ENCODE data around the gene MYBL2.

The MYBL2 gene

DNA sequence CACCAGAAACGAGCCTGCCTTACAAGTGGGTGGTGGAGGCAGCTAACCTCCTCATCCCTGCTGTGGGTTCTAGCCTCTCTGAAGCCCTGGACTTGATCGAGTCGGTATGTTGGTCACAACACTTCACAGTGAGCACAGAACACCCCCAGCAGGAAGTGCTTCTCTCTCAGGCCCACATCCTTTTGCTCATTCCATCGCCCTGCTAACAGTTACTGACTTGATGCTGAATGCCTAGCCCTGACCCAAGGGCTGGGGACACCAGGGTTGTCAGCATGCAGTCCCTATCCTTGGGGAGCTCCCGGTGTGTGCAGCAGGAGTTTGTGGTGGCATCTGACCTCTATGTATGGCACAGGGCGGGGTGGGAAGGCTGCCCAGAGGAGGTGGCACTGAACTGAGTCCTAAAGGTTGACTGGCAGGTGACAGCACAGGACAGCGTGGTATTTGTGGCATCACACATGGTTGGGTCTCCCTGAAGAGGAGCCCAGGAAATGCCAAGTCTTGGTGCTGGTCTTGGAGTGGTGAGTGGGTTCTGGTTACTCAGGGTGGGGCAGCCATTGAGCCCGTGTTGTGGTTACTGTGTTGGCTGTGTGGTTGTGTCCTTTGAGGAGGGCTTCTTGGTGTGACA is 33.1 kb downstream of the MYBL2 start:
- no peak overlapping the region for H3K4me3 ChIP-seq (replicated peaks in 1 of 2; ENCODE audit: low read depth in 2 of 2, low read length in 2 of 2)
- TF ChIP-seq, protein P1, sequence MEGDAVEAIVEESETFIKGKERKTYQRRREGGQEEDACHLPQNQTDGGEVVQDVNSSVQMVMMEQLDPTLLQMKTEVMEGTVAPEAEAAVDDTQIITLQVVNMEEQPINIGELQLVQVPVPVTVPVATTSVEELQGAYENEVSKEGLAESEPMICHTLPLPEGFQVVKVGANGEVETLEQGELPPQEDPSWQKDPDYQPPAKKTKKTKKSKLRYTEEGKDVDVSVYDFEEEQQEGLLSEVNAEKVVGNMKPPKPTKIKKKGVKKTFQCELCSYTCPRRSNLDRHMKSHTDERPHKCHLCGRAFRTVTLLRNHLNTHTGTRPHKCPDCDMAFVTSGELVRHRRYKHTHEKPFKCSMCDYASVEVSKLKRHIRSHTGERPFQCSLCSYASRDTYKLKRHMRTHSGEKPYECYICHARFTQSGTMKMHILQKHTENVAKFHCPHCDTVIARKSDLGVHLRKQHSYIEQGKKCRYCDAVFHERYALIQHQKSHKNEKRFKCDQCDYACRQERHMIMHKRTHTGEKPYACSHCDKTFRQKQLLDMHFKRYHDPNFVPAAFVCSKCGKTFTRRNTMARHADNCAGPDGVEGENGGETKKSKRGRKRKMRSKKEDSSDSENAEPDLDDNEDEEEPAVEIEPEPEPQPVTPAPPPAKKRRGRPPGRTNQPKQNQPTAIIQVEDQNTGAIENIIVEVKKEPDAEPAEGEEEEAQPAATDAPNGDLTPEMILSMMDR (IDR thresholded peaks at IDR 0.05; ENCODE audit: low read depth, low read length) = no peak
- no peak for DNase-seq (ENCODE audit: low read depth in 2 of 2)

DNA sequence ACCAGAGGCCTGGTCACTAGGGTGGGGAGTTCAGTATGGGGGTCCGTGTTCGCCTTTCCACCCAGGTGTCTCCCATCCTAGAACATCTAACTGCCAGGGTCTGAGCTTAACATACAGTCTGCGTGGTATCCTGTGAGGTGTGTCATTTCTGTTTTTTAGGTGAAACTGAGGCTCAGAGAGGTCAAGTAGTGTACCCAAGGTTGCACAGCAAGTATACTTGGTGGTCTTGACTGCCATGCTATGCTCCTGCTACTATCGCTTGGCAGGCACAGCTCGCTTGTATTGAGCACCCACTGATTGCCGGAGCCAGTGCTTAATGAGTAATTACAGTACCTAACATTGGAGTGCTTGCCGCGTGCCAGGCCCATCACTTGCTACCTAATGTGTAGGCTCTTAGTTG is 33.7 kb downstream of the MYBL2 start:
- H3K4me3 ChIP-seq (replicated peaks in 1 of 2; ENCODE audit: low read depth in 2 of 2, low read length in 2 of 2) = no peak overlapping the region
- no peak for DNase-seq (ENCODE audit: low read depth in 2 of 2)
- TF ChIP-seq, protein P1 (IDR thresholded peaks at IDR 0.05; ENCODE audit: low read depth, low read length) = no peak

DNA sequence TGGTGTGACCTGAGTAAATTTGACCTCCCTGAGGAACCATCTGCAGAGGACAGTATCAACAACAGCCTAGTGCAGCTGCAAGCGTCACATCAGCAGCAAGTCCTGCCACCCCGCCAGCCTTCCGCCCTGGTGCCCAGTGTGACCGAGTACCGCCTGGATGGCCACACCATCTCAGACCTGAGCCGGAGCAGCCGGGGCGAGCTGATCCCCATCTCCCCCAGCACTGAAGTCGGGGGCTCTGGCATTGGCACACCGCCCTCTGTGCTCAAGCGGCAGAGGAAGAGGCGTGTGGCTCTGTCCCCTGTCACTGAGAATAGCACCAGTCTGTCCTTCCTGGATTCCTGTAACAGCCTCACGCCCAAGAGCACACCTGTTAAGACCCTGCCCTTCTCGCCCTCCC is 35.6 kb downstream of the MYBL2 start:
- no peak for DNase-seq (ENCODE audit: low read depth in 2 of 2)
- TF ChIP-seq, protein P1 (IDR thresholded peaks at IDR 0.05; ENCODE audit: low read depth, low read length) = no peak
- H3K4me3 ChIP-seq (replicated peaks in 1 of 2; ENCODE audit: low read depth in 2 of 2, low read length in 2 of 2) = no peak overlapping the region

DNA sequence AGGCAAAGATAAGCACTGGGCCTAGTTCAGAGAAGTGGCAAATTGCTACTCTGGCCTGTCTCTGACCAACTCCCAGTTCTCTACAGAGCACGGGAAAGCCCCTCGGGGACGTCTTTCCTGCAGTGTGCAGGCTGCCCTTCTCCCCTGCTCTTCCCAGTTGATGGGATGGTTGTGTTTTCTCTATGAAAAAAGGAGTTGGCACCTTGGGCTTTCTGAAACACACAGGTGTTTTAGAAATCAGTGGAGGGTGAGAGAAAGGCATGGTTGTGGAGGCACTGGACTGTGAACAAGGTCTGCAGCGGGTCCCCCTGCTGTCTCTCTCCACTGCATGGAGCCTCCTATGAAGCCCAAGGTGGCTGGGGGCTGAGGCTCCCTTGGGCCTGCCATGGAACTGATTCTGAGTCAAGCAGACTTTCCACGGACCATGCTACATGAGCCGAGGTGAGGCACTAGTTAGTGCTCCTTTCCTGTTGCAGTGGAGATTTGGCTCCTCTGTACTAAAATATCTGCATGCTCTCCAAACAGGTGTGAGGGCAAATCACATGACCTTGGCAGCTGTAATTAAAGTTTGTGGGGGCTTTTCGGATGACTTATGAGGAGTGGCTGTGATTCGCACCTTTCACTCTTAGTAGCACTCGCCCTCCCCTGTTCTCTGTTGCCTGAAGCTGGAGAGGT is 43.6 kb downstream of the MYBL2 start:
- TF ChIP-seq, protein P1 (IDR thresholded peaks at IDR 0.05; ENCODE audit: low read depth, low read length) = no peak
- no peak for DNase-seq (ENCODE audit: low read depth in 2 of 2)
- H3K4me3 ChIP-seq (replicated peaks in 1 of 2; ENCODE audit: low read depth in 2 of 2, low read length in 2 of 2) = no peak overlapping the region

DNA sequence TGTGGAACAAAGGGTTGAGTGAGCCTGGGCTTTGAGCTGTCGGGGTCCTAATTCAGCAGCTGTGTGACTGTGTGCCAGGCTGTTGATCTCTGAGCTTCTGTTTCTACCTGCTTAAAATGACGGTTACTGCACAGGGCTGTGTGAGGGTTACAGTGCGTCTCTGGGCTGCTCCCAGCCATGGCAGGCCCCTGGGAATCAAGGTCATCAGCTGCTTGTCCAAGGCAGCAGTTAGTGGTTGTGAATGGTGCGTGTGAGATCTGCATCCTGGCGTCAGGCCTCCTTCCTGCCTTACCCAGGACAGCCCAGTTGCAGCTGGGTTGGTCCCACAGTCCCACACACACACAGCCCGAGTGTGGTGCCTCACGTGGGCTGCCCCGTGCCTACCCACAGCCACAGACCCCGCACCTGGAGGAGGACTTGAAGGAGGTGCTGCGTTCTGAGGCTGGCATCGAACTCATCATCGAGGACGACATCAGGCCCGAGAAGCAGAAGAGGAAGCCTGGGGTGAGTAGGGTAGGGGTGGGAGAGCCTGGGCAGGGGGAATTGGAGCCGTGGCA is 44.3 kb downstream of the MYBL2 start:
- no peak for DNase-seq (ENCODE audit: low read depth in 2 of 2)
- TF ChIP-seq, protein P1 (IDR thresholded peaks at IDR 0.05; ENCODE audit: low read depth, low read length) = no peak
- H3K4me3 ChIP-seq (replicated peaks in 1 of 2; ENCODE audit: low read depth in 2 of 2, low read length in 2 of 2) = no peak overlapping the region

DNA sequence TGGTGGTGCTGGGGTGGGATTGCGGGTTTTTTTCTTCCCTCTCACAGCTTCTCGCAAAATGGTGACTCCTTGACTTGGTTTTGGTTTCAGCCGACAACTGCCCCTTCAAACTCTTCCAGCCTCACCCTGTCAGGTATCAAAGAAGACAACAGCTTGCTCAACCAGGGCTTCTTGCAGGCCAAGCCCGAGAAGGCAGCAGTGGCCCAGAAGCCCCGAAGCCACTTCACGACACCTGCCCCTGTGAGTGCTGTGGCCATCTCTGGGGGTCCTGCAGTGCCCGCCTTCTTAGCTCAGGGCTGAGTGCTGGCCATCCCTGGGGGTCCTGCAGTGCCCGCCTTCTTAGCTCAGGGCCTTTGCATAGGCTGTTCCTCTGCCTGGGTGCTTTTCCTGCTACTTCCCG is 48.1 kb downstream of the MYBL2 start:
- TF ChIP-seq, protein P1 (IDR thresholded peaks at IDR 0.05; ENCODE audit: low read depth, low read length) = no peak

More for the DNA sequence above, 48.1 kb downstream of the MYBL2 start:
- no peak for DNase-seq (ENCODE audit: low read depth in 2 of 2)
- H3K4me3 ChIP-seq (replicated peaks in 1 of 2; ENCODE audit: low read depth in 2 of 2, low read length in 2 of 2) = no peak overlapping the region
